ENCODE data around the gene C1orf116. TPM values are rescaled to one million over a fixed set of nuclear protein-coding genes. Genes with fewer than 3 reads are reported as not detected.

C1orf116 gene
- polyA plus RNA-seq, 3 donors = 0.03 to 0.04 TPM; not detected in 1

DNA sequence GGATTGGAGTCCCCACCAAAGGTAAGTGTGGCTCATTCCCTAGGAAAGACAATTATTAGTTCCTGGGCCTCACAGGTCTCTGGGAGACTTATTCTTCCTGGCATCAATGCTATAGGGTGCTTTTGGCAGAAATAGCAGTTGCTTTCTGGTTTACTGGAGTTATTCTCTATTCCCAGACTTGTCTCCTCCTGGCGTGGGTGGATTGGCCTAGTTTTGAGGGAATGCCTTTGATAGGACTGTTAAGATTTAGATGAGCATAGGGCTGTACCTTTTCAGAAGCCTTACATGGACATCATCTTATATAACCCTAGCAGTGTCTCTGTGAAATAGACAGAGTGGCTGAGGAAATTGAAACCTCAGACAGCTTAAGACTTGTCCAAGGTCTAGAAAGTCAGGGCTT is 29.5 kb upstream of the C1orf116 start:
- Histone ChIP-seq H2AFZ (ENCODE audit: insufficient read depth, low read depth, low read length, poor library complexity, severe bottlenecking) (no peak overlapping the region), H3K4me3 (replicated peaks in 1 of 3; ENCODE audit: low read depth in 2 of 3, low read length in 3 of 3) (no peak overlapping the region), H3K27me3 (ENCODE audit: control insufficient read depth in 2 of 2, insufficient read depth in 2 of 2, low read length in 2 of 2) (no peaks in the 10 kb centered on the region), H3K9ac (ENCODE audit: insufficient read depth, low read length, poor library complexity, severe bottlenecking) (no peak overlapping the region), H3K27ac (ENCODE audit: low read depth in 1 of 2, low read length in 2 of 2) (no peak overlapping the region), H3K4me1 (ENCODE audit: control insufficient read depth in 1 of 2, insufficient read depth in 2 of 2, low read length in 2 of 2) (peaks cover 0 to 5% of the 10 kb centered on the region in 2 donors), H3K79me2 (ENCODE audit: insufficient read depth, low read length) (no peaks in the 10 kb centered on the region), H3K36me3 (replicated peaks in 1 of 2; ENCODE audit: control insufficient read depth in 1 of 2, insufficient read depth in 2 of 2, low read length in 2 of 2) (peaks cover 36 to 59% of the 10 kb centered on the region in 2 donors), H3K4me2 (replicated peaks; ENCODE audit: extremely low read depth, low read length, poor library complexity, severe bottlenecking) (no peak overlapping the region), H4K20me1 (ENCODE audit: insufficient read depth, low read length) (no peaks in the 10 kb centered on the region), H3K9me3 (replicated peaks in 1 of 2; ENCODE audit: control insufficient read depth in 1 of 2, insufficient read depth in 1 of 2, low read length in 2 of 2) (no peaks in the 10 kb centered on the region)
- Mint-ChIP-seq H3K27me3 (ENCODE audit: low read depth in 3 of 3) (no peaks in the 10 kb centered on the region), H3K9me3 (no peaks in the 10 kb centered on the region), H3K4me1 (peaks cover 9% of the 10 kb centered on the region), H3K27ac (no peak overlapping the region), H3K36me3 (peaks cover 52 to 62% of the 10 kb centered on the region in 2 donors), H3K4me3 (no peak overlapping the region)
- intact Hi-C loops (cut with micrococcal nuclease) = no loop called here
- WGBS (ENCODE audit: insufficient coverage) = no CpG with 5 or more reads among the region's 1 CpG
- TF ChIP-seq CTCF (IDR thresholded peaks at IDR 0.05) = no peak
- no peak for DNase-seq

GRCh38 chr1:207060596-207060995 is 28.0 kb upstream of the C1orf116 start:
- intact Hi-C loops (cut with micrococcal nuclease) = no loop called here
- Histone ChIP-seq H2AFZ (ENCODE audit: insufficient read depth, low read depth, low read length, poor library complexity, severe bottlenecking) (no peak overlapping the region), H3K27ac (ENCODE audit: low read depth in 1 of 2, low read length in 2 of 2) (no peak overlapping the region), H3K4me2 (replicated peaks; ENCODE audit: extremely low read depth, low read length, poor library complexity, severe bottlenecking) (no peak overlapping the region), H3K4me3 (replicated peaks in 1 of 3; ENCODE audit: low read depth in 2 of 3, low read length in 3 of 3) (no peak overlapping the region), H3K79me2 (ENCODE audit: insufficient read depth, low read length) (no peaks in the 10 kb centered on the region), H3K9me3 (replicated peaks in 1 of 2; ENCODE audit: control insufficient read depth in 1 of 2, insufficient read depth in 1 of 2, low read length in 2 of 2) (no peaks in the 10 kb centered on the region), H3K27me3 (ENCODE audit: control insufficient read depth in 2 of 2, insufficient read depth in 2 of 2, low read length in 2 of 2) (no peaks in the 10 kb centered on the region), H3K36me3 (replicated peaks in 1 of 2; ENCODE audit: control insufficient read depth in 1 of 2, insufficient read depth in 2 of 2, low read length in 2 of 2) (peaks cover 31 to 60% of the 10 kb centered on the region in 2 donors), H4K20me1 (ENCODE audit: insufficient read depth, low read length) (no peaks in the 10 kb centered on the region), H3K4me1 (ENCODE audit: control insufficient read depth in 1 of 2, insufficient read depth in 2 of 2, low read length in 2 of 2) (peaks cover 0 to 5% of the 10 kb centered on the region in 2 donors), H3K9ac (ENCODE audit: insufficient read depth, low read length, poor library complexity, severe bottlenecking) (no peak overlapping the region)
- no peak for DNase-seq
- Mint-ChIP-seq H3K36me3 (peaks cover 51 to 56% of the 10 kb centered on the region in 2 donors), H3K9me3 (no peaks in the 10 kb centered on the region), H3K4me1 (peaks cover 9% of the 10 kb centered on the region), H3K27me3 (ENCODE audit: low read depth in 3 of 3) (no peaks in the 10 kb centered on the region), H3K27ac (no peak overlapping the region), H3K4me3 (no peak overlapping the region)
- TF ChIP-seq CTCF (IDR thresholded peaks at IDR 0.05) = no peak
- WGBS (ENCODE audit: insufficient coverage) = no CpG with 5 or more reads among the region's 3 CpGs
